ENCODE results near the gene SPDEF.

DNA sequence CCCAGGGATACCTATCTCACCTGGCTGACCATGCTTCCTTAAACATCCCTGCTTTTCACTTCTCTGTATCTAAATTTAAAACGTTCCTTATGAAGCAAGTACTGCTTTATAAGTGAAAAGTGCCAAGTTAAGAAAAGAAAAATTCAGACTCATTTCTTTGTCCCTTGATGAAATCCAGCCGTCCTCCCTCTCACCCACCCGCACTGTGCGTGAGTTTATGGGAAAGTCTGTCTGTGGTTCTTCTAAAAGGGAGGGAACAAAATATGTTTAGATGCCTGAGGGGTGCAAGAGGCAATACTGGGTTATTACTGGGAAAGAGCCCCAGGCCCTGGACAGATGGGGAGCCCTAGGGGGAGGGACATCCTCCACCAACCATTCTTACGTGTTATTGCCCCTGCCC, 31.2 kb downstream of the SPDEF start:
- TF ChIP-seq TEAD4 (IDR thresholded peaks at IDR 0.05): no peak
- no peak for TF ChIP-seq RAD21 (IDR thresholded peaks at IDR 0.05; ENCODE audit: low read depth)
- TF ChIP-seq EP300 (IDR thresholded peaks at IDR 0.05; ENCODE audit: borderline replicate concordance): no peak
- TF ChIP-seq TAF1 (IDR thresholded peaks at IDR 0.05; ENCODE audit: low read depth): no peak
- no peak for TF ChIP-seq FOXM1 (IDR thresholded peaks at IDR 0.05; ENCODE audit: borderline replicate concordance, low read depth)
- TF ChIP-seq TCF12 (IDR thresholded peaks at IDR 0.05; ENCODE audit: low read depth): no peak
- no peak for TF ChIP-seq NFIC (IDR thresholded peaks at IDR 0.05)
- no peak for TF ChIP-seq EGR1 (IDR thresholded peaks at IDR 0.05)
- TF ChIP-seq YY1 (IDR thresholded peaks at IDR 0.05; ENCODE audit: low read depth): no peak
- TF ChIP-seq CREB1 (IDR thresholded peaks at IDR 0.05; ENCODE audit: low read depth): no peak
